GM12878 (cell line): ENCODE measurements around the gene EXOC5. TPM values are rescaled to one million over a fixed set of nuclear protein-coding genes. Genes with fewer than 3 reads are reported as not detected.

Experiments
- ATAC-seq: fragments of 200-7000 bp; cut with Tn5 transposase; 3 replicates; pipeline ENCODE4 v1.9.1; 2020; ENCODE audit warnings: mild to moderate bottlenecking, moderate library complexity
- BruUV-seq: library from RNA; stranded (reverse); fragments of 400-500 nt; replicated peaks from 2 replicates; lab custom pipeline; 2021; lab: Mats Ljungman, UMichigan
- CTCF ChIA-PET: fragments of 300-600 bp; sonication (Branson Sonifier 250); formaldehyde crosslinking; extraction: SDS; loops from one replicate; lab custom pipeline; 2021; ENCODE audit warnings: inconsistent platforms; lab: Yijun Ruan, JAX
- POLR2A ChIA-PET: fragments of 350-600 bp; formaldehyde crosslinking; extraction: SDS; loops from one replicate; lab custom pipeline; 2021; ENCODE audit warnings: inconsistent platforms; lab: Charles Lee
- RAD21 ChIA-PET: fragments of 300-600 bp; sonication (Branson Sonifier 250); formaldehyde crosslinking; loops from one replicate; lab custom pipeline; 2023; ENCODE audit warnings: antibody characterized with exemption; ENCODE audit not compliant: unreplicated experiment; lab: Charles Lee
- SMC1A ChIA-PET: fragments of 300-600 bp; sonication (Branson Sonifier 250); formaldehyde crosslinking; loops from one replicate; lab custom pipeline; 2023; ENCODE audit not compliant: unreplicated experiment, uncharacterized antibody; lab: Charles Lee
- DNase-seq: peaks from one replicate; pipeline ENCODE4 v3.0.0-alpha.2; 2011; ENCODE audit warnings: low read depth, low spot score
- FAIRE-seq: peaks from 3 replicates; lab custom pipeline; 2011; peaks lifted over from hg19 to GRCh38; lab: Jason Lieb, UNC
- H2AFZ ChIP-seq: 2 replicates; pipeline ENCODE4 v1.6.0; 2011; ENCODE audit warnings: low read depth, low read length, control low read depth; ENCODE audit not compliant: control insufficient read depth
- H3K27ac ChIP-seq: 2 replicates; pipeline ENCODE4 v1.5.1; 2011; ENCODE audit warnings: control low read depth; ENCODE audit not compliant: control insufficient read depth, insufficient read depth
- H3K27me3 ChIP-seq, 2 experiments: replicated peaks in 1 of 2; 2 replicates each; pipeline versions ENCODE4 v1.6.0 to v1.6.1; 2011; ENCODE audit warnings: low read length in 1 of 2; ENCODE audit not compliant: control insufficient read depth in 2 of 2, insufficient read depth in 2 of 2
- H3K36me3 ChIP-seq, 2 experiments: 2 replicates each; pipeline ENCODE4 v1.5.1; 2011; ENCODE audit warnings: low read length in 1 of 2; ENCODE audit not compliant: control insufficient read depth in 2 of 2, insufficient read depth in 2 of 2
- H3K4me1 ChIP-seq: 2 replicates; pipeline ENCODE4 v1.6.1; 2011; ENCODE audit warnings: mild to moderate bottlenecking, low read length, moderate library complexity, mixed read lengths; ENCODE audit not compliant: control insufficient read depth, insufficient read depth
- H3K4me2 ChIP-seq: 2 replicates; pipeline ENCODE4 v1.6.0; 2011; ENCODE audit warnings: control low read depth; ENCODE audit not compliant: control insufficient read depth, insufficient read depth
- H3K4me3 ChIP-seq: fragments of 200-600 bp; sonication (generic); 2 replicates; pipeline ENCODE4 v1.5.1; 2016
- H3K79me2 ChIP-seq: 2 replicates; pipeline ENCODE4 v1.6.0; 2011; ENCODE audit warnings: low read length; ENCODE audit not compliant: control insufficient read depth, insufficient read depth
- H3K9ac ChIP-seq: 2 replicates; pipeline ENCODE4 v1.8.0; 2011; ENCODE audit warnings: low read length, control low read depth, mixed read lengths; ENCODE audit not compliant: control insufficient read depth, insufficient read depth
- H3K9me3 ChIP-seq: replicated peaks from 3 replicates; pipeline ENCODE4 v1.5.1; 2011; ENCODE audit warnings: mild to moderate bottlenecking, low read length; ENCODE audit not compliant: control insufficient read depth, insufficient read depth
- H4K20me1 ChIP-seq: 2 replicates; pipeline ENCODE4 v1.6.0; 2011; ENCODE audit not compliant: control insufficient read depth, insufficient read depth
- CREM ChIP-seq: IDR thresholded peaks from 2 replicates; pipeline ENCODE4 v1.6.1; 2014; ENCODE audit warnings: antibody characterized with exemption, low read depth
- EP300 ChIP-seq, 2 experiments: fragments of 150-350 bp in 1 of 2; IDR thresholded peaks; 2 replicates each; pipeline ENCODE4 v1.6.1; 2011 to 2012; ENCODE audit warnings: low read depth in 2 of 2, low read length in 2 of 2, borderline replicate concordance in 1 of 2, improper control_type of control experiment in 1 of 2, inconsistent platforms in 1 of 2; ENCODE audit not compliant: control insufficient read depth in 1 of 2
- FOXK2 ChIP-seq: fragments of 450-650 bp; IDR thresholded peaks from 2 replicates; pipeline ENCODE4 v1.6.1; 2017; ENCODE audit warnings: mild to moderate bottlenecking, moderate library complexity
- FOXM1 ChIP-seq: IDR thresholded peaks from 2 replicates; pipeline ENCODE4 v1.6.1; 2012; ENCODE audit warnings: low read depth, mild to moderate bottlenecking, inconsistent platforms, low read length, moderate library complexity
- HDAC2 ChIP-seq: fragments of 200-600 bp; sonication (generic); IDR thresholded peaks from 2 replicates; pipeline ENCODE4 v1.6.1; 2017
- HDGF ChIP-seq: fragments of 450-650 bp; IDR thresholded peaks from 2 replicates; pipeline ENCODE4 v1.6.1; 2016; ENCODE audit warnings: antibody characterized with exemption
- PAX5 ChIP-seq: IDR thresholded peaks from 2 replicates; pipeline ENCODE4 v1.6.1; 2011; ENCODE audit warnings: low read depth, low read length, borderline replicate concordance
- RBBP5 ChIP-seq: fragments of 200-600 bp; sonication (generic); conservative IDR thresholded peaks from 2 replicates; pipeline ENCODE4 v1.6.1; 2016
- SMAD1 ChIP-seq: fragments of 450-650 bp; IDR thresholded peaks from 2 replicates; pipeline ENCODE4 v1.6.1; 2018; ENCODE audit warnings: mild to moderate bottlenecking, low read depth; ENCODE audit not compliant: partially characterized antibody
- TBL1XR1 ChIP-seq: IDR thresholded peaks from 2 replicates; pipeline ENCODE4 v1.6.1; 2012; ENCODE audit warnings: low read depth, low read length, improper control_type of control experiment
- TCF3 ChIP-seq: IDR thresholded peaks from 2 replicates; pipeline ENCODE4 v1.6.1; 2012; ENCODE audit warnings: low read depth, mild to moderate bottlenecking, low read length, borderline replicate concordance; ENCODE audit not compliant: insufficient read depth
- WGBS: methylation state at CpG from one replicate; pipeline ENCODE4 v1.1.6; 2016; ENCODE audit warnings: low lambda C conversion rate; ENCODE audit not compliant: insufficient replicate concordance, insufficient coverage; ENCODE audit errors: missing lambda C conversion rate; 5-methylcytosine and 5-hydroxymethylcytosine counted together
- in situ Hi-C: fragments of 300-500 bp; cut with MboI; formaldehyde crosslinking; loops from 9 replicates; pipeline ENCODE4 v1.14.3; 2018; ENCODE audit warnings: mixed read lengths
- intact Hi-C: fragments of 100-400 bp; cut with micrococcal nuclease; formaldehyde crosslinking; loops from one replicate; pipeline ENCODE4 v1.14.2; 2022; ENCODE audit not compliant: unreplicated experiment
- polyA plus RNA-seq, 11 experiments: library from polyadenylated mRNA; depleted of rRNA in 4 of 11; unstranded in 6 of 11; stranded (reverse) in 5 of 11; fragments of >200 nt; fragmentation: Nextera tagmentation in 4 of 11; fragmentation: Illumina TruSeq in 1 of 11; extraction: Ambion mirVana in 4 of 11; extraction: Trizol in 1 of 11; gene quantifications; 1 replicate in 1 of 11; 2 replicates in 10 of 11; pipeline versions ENCODE4 v1.2.1 to v1.2.3, GENCODE V29; 2011 to 2016; ENCODE audit warnings: inconsistent platforms in 2 of 11, missing spikeins in 2 of 11, low read depth in 1 of 11
- total RNA-seq, 4 experiments: library from RNA; depleted of rRNA in 3 of 4; stranded (reverse); fragments of >200 nt in 3 of 4; fragmentation: Illumina TruSeq in 1 of 4; extraction: Trizol in 1 of 4; gene quantifications; 2 replicates each; pipeline versions ENCODE4 v1.2.1 to v1.2.3, GENCODE V29; 2013 to 2021
- TF ChIP-seq, protein P1 (sequence below): fragments of 450-650 bp; IDR thresholded peaks from 2 replicates; pipeline ENCODE4 v1.6.1; 2017; ENCODE audit warnings: antibody characterized with exemption, mild to moderate bottlenecking, moderate library complexity
- TF ChIP-seq, protein P2 (sequence below): fragments of 450-650 bp; formaldehyde crosslinking; IDR thresholded peaks from 2 replicates; pipeline ENCODE4 v1.4.0; 2022; ENCODE audit warnings: mild to moderate bottlenecking, moderate library complexity

Gene EXOC5
- total and polyA plus RNA-seq, 10 of the 15 experiments (the other 5 are each of a cell fraction or from before 2014, with no cell fraction given): 10.3 to 101 (median 43.6) TPM

DNA sequence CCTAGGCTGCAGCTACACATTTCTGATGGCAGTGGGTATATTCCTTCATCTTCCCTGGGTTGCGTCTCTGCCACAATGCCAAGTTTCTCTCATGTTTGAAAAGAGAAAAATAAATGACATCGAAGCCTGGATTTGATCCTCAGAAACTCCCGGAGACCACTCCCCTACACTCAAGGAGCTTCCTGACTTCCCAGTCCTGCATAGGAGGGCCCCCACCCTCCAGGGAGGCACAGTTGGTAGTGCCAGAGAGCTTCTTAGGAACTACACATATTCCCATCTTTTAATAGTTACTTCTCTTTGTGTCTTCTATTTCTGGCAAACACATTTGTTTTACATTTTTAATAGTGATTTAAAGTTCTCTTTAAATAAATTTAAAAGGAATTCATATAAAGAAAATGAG, 30.8 kb upstream of the EXOC5 start:
- no peaks in the 10 kb centered on the region for H3K36me3 ChIP-seq
- H3K4me2 ChIP-seq: no peak overlapping the region
- no TSS peak for BruUV-seq
- H2AFZ ChIP-seq: no peak overlapping the region
- no peak overlapping the region for H3K9ac ChIP-seq
- H3K27me3 ChIP-seq: no peaks in the 10 kb centered on the region
- H3K27ac ChIP-seq: no peak overlapping the region
- CTCF ChIA-PET: no interaction called here
- no peaks in the 10 kb centered on the region for H4K20me1 ChIP-seq
- no peaks in the 10 kb centered on the region for H3K4me1 ChIP-seq
- POLR2A ChIA-PET: interaction anchor here (0.6 kb wide), 1 partner anchor 154 kb away, joined by 3 read pairs; no protein-coding TSS in a partner anchor
- no peaks in the 10 kb centered on the region for H3K9me3 ChIP-seq
- ATAC-seq (no peak), FAIRE-seq (no peak), DNase-seq (no peak)
- WGBS: 97% methylated on average over 3 of the region's 3 CpGs
- TF ChIP-seq EP300 (IDR thresholded peaks at IDR 0.05; ENCODE audit: borderline replicate concordance in 1 of 2, control insufficient read depth in 1 of 2, low read depth in 2 of 2, low read length in 2 of 2) (no peak), SMAD1 (no peak)
- RAD21 ChIA-PET: no interaction called here
- H3K79me2 ChIP-seq: no peaks in the 10 kb centered on the region
- intact Hi-C loops: no loop called here
- in situ Hi-C loops: no loop called here
- SMC1A ChIA-PET: interaction anchor here (2.7 kb wide), 1 partner anchor 9 kb away, joined by 9 read pairs; no protein-coding TSS in a partner anchor
- H3K4me3 ChIP-seq: no peak overlapping the region

DNA sequence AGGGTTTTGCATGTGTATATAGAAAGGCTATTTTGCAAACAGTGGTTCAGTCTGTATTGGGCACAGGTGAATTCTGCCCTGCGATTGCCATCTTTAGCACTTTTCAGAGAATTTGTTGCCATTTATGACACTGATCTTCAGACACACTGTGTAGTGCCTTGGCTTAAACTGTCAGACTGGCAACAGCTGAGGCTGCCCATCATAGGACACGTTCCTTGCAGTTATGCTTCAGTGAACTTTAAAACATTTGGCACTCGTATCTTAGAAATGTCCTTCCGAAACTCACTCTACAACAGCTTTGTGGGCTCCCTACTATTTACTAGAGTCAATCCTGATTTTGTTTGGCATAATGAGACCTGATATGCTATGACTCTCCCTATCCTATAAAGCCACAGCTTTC, 29.1 kb upstream of the EXOC5 start:
- no peak overlapping the region for H3K4me3 ChIP-seq
- FAIRE-seq: no peak
- intact Hi-C loops (no loop called here), in situ Hi-C loops (no loop called here)
- WGBS: 70% methylated on average over 4 of the region's 4 CpGs
- H4K20me1 ChIP-seq: no peaks in the 10 kb centered on the region
- no peak for ATAC-seq
- no peak overlapping the region for H2AFZ ChIP-seq
- no peak for DNase-seq
- no peak overlapping the region for H3K27ac ChIP-seq
- ChIA-PET RAD21 (no interaction called here), CTCF (interaction anchor here (1.5 kb wide), 1 partner anchor 19 kb away, joined by 4 read pairs; no protein-coding TSS in a partner anchor), POLR2A (no interaction called here), SMC1A (interaction anchor here (0.5 kb wide), 1 partner anchor 739 kb away, joined by 3 read pairs; no protein-coding TSS in a partner anchor)
- H3K79me2 ChIP-seq: no peaks in the 10 kb centered on the region
- no TSS peak for BruUV-seq
- no peak overlapping the region for H3K9ac ChIP-seq
- no peak overlapping the region for H3K4me2 ChIP-seq
- H3K9me3 ChIP-seq: no peaks in the 10 kb centered on the region
- no peaks in the 10 kb centered on the region; a peak in 1 of 4 replicates for H3K36me3 ChIP-seq
- H3K4me1 ChIP-seq: no peaks in the 10 kb centered on the region
- H3K27me3 ChIP-seq: no peaks in the 10 kb centered on the region
- TF ChIP-seq RBBP5: no peak
- TF ChIP-seq HDAC2: no peak
- no peak for TF ChIP-seq TCF3
- no peak for TF ChIP-seq FOXM1
- TF ChIP-seq, protein P1, sequence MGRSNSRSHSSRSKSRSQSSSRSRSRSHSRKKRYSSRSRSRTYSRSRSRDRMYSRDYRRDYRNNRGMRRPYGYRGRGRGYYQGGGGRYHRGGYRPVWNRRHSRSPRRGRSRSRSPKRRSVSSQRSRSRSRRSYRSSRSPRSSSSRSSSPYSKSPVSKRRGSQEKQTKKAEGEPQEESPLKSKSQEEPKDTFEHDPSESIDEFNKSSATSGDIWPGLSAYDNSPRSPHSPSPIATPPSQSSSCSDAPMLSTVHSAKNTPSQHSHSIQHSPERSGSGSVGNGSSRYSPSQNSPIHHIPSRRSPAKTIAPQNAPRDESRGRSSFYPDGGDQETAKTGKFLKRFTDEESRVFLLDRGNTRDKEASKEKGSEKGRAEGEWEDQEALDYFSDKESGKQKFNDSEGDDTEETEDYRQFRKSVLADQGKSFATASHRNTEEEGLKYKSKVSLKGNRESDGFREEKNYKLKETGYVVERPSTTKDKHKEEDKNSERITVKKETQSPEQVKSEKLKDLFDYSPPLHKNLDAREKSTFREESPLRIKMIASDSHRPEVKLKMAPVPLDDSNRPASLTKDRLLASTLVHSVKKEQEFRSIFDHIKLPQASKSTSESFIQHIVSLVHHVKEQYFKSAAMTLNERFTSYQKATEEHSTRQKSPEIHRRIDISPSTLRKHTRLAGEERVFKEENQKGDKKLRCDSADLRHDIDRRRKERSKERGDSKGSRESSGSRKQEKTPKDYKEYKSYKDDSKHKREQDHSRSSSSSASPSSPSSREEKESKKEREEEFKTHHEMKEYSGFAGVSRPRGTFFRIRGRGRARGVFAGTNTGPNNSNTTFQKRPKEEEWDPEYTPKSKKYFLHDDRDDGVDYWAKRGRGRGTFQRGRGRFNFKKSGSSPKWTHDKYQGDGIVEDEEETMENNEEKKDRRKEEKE: no peak
- no peak for TF ChIP-seq CREM
- no peak for TF ChIP-seq PAX5
- no peak for TF ChIP-seq HDGF
- no peak for TF ChIP-seq TBL1XR1
- TF ChIP-seq FOXK2: no peak
- TF ChIP-seq, protein P2, sequence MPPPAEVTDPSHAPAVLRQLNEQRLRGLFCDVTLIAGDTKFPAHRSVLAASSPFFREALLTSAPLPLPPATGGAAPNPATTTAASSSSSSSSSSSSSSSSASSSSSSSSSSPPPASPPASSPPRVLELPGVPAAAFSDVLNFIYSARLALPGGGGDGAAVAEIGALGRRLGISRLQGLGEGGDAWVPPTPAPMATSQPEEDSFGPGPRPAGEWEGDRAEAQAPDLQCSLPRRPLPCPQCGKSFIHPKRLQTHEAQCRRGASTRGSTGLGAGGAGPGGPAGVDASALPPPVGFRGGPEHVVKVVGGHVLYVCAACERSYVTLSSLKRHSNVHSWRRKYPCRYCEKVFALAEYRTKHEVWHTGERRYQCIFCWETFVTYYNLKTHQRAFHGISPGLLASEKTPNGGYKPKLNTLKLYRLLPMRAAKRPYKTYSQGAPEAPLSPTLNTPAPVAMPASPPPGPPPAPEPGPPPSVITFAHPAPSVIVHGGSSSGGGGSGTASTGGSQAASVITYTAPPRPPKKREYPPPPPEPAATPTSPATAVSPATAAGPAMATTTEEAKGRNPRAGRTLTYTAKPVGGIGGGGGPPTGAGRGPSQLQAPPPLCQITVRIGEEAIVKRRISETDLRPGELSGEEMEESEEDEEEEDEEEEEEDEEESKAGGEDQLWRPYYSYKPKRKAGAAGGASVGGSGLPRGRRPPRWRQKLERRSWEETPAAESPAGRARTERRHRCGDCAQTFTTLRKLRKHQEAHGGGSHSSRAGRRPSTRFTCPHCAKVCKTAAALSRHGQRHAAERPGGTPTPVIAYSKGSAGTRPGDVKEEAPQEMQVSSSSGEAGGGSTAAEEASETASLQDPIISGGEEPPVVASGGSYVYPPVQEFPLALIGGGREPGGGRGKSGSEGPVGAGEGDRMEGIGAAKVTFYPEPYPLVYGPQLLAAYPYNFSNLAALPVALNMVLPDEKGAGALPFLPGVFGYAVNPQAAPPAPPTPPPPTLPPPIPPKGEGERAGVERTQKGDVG: no peak
